OCI-LY3 (cell line): Measurements from ENCODE around the gene BANF2.

Experiments
- H2AFZ ChIP-seq: fragments of 200-600, 300-600 bp; shearing (Covaris generic); 2 replicates; pipeline ENCODE4 v1.6.0; 2014; ENCODE audit warnings: antibody characterized with exemption, low read depth, low read length
- H3K27ac ChIP-seq: fragments of 200-600, 300-600 bp; sonication (generic); 2 replicates; pipeline ENCODE4 v1.5.1; 2014; ENCODE audit warnings: mild to moderate bottlenecking, low read length, moderate library complexity, mixed read lengths
- H3K27me3 ChIP-seq: fragments of 200-600, 300-600 bp; sonication (generic); 2 replicates; pipeline ENCODE4 v1.6.1; 2014; ENCODE audit warnings: low read depth, low read length, mixed read lengths
- H3K36me3 ChIP-seq: fragments of 200-600, 300-600 bp; sonication (generic); replicated peaks from 2 replicates; pipeline ENCODE3; 2014; ENCODE audit warnings: low read depth, low read length, mixed read lengths
- H3K4me1 ChIP-seq: fragments of 300-600, 200-600 bp; sonication (generic); 2 replicates; pipeline ENCODE4 v1.6.1; 2014; ENCODE audit warnings: low read length, mixed read lengths
- H3K4me2 ChIP-seq: fragments of 200-600, 300-600 bp; sonication (generic); 2 replicates; pipeline ENCODE4 v1.6.1; 2014; ENCODE audit warnings: low read length, mixed read lengths
- H3K4me3 ChIP-seq: fragments of 300-600, 200-600 bp; sonication (generic); 2 replicates; pipeline ENCODE4 v1.5.1; 2014; ENCODE audit warnings: antibody characterized with exemption, mild to moderate bottlenecking, low read length, moderate library complexity
- H3K79me2 ChIP-seq: fragments of 300-600, 200-600 bp; shearing (Covaris generic); 2 replicates; pipeline ENCODE4 v1.6.1; 2014; ENCODE audit warnings: mild to moderate bottlenecking, low read length, mixed read lengths
- H3K9ac ChIP-seq: fragments of 300-600, 200-600 bp; shearing (Covaris generic); 2 replicates; pipeline ENCODE4 v1.6.0; 2014; ENCODE audit warnings: mild to moderate bottlenecking, low read length, moderate library complexity
- H3K9me3 ChIP-seq: fragments of 200-600, 300-600 bp; shearing (Covaris generic); 2 replicates; pipeline ENCODE4 v1.6.1; 2014; ENCODE audit warnings: low read length, mixed read lengths; ENCODE audit not compliant: insufficient read depth
- H4K20me1 ChIP-seq: fragments of 200-600, 300-600 bp; sonication (generic); 2 replicates; pipeline ENCODE4 v1.6.1; 2016; ENCODE audit warnings: low read length, mixed read lengths; ENCODE audit not compliant: insufficient read depth
- EZH2phosphoT487 ChIP-seq: fragments of 200-600 bp; shearing (Covaris generic); IDR thresholded peaks from 2 replicates; pipeline ENCODE4 v1.6.1; 2018; ENCODE audit warnings: antibody characterized with exemption, mixed run types, low read depth
- TF ChIP-seq, protein P1 (sequence below): fragments of 200-600, 300-600 bp; sonication (generic); IDR thresholded peaks from 2 replicates; pipeline ENCODE4 v1.5.1; 2014; ENCODE audit warnings: antibody characterized with exemption, low read length, low read depth

Gene BANF2

GRCh38 chr20:17708675-17709360 lies 9.1 kb downstream of the BANF2 start:
- H3K4me2 ChIP-seq: no peak overlapping the region
- no peaks in the 10 kb centered on the region for H3K79me2 ChIP-seq
- no peaks in the 10 kb centered on the region for H3K36me3 ChIP-seq
- H3K9ac ChIP-seq: no peak overlapping the region
- no peak for TF ChIP-seq EZH2phosphoT487
- TF ChIP-seq, protein P1, sequence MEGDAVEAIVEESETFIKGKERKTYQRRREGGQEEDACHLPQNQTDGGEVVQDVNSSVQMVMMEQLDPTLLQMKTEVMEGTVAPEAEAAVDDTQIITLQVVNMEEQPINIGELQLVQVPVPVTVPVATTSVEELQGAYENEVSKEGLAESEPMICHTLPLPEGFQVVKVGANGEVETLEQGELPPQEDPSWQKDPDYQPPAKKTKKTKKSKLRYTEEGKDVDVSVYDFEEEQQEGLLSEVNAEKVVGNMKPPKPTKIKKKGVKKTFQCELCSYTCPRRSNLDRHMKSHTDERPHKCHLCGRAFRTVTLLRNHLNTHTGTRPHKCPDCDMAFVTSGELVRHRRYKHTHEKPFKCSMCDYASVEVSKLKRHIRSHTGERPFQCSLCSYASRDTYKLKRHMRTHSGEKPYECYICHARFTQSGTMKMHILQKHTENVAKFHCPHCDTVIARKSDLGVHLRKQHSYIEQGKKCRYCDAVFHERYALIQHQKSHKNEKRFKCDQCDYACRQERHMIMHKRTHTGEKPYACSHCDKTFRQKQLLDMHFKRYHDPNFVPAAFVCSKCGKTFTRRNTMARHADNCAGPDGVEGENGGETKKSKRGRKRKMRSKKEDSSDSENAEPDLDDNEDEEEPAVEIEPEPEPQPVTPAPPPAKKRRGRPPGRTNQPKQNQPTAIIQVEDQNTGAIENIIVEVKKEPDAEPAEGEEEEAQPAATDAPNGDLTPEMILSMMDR: no peak
- no peaks in the 10 kb centered on the region for H3K27me3 ChIP-seq
- H4K20me1 ChIP-seq: no peaks in the 10 kb centered on the region
- no peak overlapping the region for H2AFZ ChIP-seq
- no peak overlapping the region for H3K27ac ChIP-seq
- no peak overlapping the region for H3K4me3 ChIP-seq
- H3K4me1 ChIP-seq: no peaks in the 10 kb centered on the region
- no peaks in the 10 kb centered on the region for H3K9me3 ChIP-seq

GRCh38 chr20:17709361-17710293 lies 9.9 kb downstream of the BANF2 start:
- Histone ChIP-seq H3K9ac (no peak overlapping the region), H3K79me2 (no peaks in the 10 kb centered on the region), H3K4me2 (no peak overlapping the region), H2AFZ (no peak overlapping the region), H3K4me1 (no peaks in the 10 kb centered on the region), H4K20me1 (no peaks in the 10 kb centered on the region), H3K27ac (no peak overlapping the region), H3K9me3 (no peaks in the 10 kb centered on the region), H3K27me3 (no peaks in the 10 kb centered on the region), H3K36me3 (no peaks in the 10 kb centered on the region), H3K4me3 (no peak overlapping the region)
- TF ChIP-seq, protein P1: no peak
- TF ChIP-seq EZH2phosphoT487: no peak

- Histone ChIP-seq H3K36me3 (no peaks in the 10 kb centered on the region), H3K9ac (no peak overlapping the region), H3K4me3 (no peak overlapping the region), H3K27ac (no peak overlapping the region), H3K79me2 (no peaks in the 10 kb centered on the region), H4K20me1 (no peaks in the 10 kb centered on the region), H2AFZ (no peak overlapping the region; the same call in 1 of the 2 replicates), H3K4me2 (no peak overlapping the region), H3K4me1 (no peaks in the 10 kb centered on the region), H3K27me3 (no peaks in the 10 kb centered on the region; the same call in 1 of the 2 replicates), H3K9me3 (no peaks in the 10 kb centered on the region)
- TF ChIP-seq EZH2phosphoT487: no peak
- TF ChIP-seq, protein P1: no peak
These were observed 10.9 kb downstream of the BANF2 start for GRCh38 chr20:17710379-17711266.
